CD4-positive, CD25-positive, alpha-beta regulatory T cell (primary cell): ENCODE results near the gene CADM3. TPM values are rescaled to one million over a fixed set of nuclear protein-coding genes. Genes with fewer than 3 reads are reported as not detected.

Experiments used
- ATAC-seq, 2 donors: fragments of 150-1000 bp; cut with Tn5 transposase; one replicate each; pipeline ENCODE4 v1.10.0; 2021; ENCODE audit warnings: low read depth in 2 of 2, moderate number of reproducible peaks in 2 of 2, moderate library complexity in 1 of 2
- DNase-seq, 3 donors: peaks; one replicate each; pipeline versions ENCODE4 v3.0.0 to v3.0.0-alpha.2; 2012 to 2022; ENCODE audit warnings: mixed read lengths in 1 of 3
- H3K27ac ChIP-seq: one replicate; pipeline ENCODE4 v1.7.0; 2013; ENCODE audit warnings: mild to moderate bottlenecking, low read length; ENCODE audit not compliant: insufficient read depth, poor library complexity, severe bottlenecking
- H3K27me3 ChIP-seq: one replicate; pipeline ENCODE4 v1.7.0; 2013; ENCODE audit warnings: low read length; ENCODE audit not compliant: control insufficient read depth, insufficient read depth
- H3K36me3 ChIP-seq: one replicate; pipeline ENCODE4 v1.7.0; 2013; ENCODE audit warnings: mild to moderate bottlenecking, low read length, moderate library complexity; ENCODE audit not compliant: control insufficient read depth, insufficient read depth
- H3K4me1 ChIP-seq: 2 replicates; pipeline ENCODE4 v1.7.0; 2013; ENCODE audit warnings: mild to moderate bottlenecking, low read length; ENCODE audit not compliant: insufficient read depth, control insufficient read depth, poor library complexity, severe bottlenecking
- H3K4me3 ChIP-seq: one replicate; pipeline ENCODE4 v1.7.0; 2013; ENCODE audit warnings: low read depth, mild to moderate bottlenecking, low read length, moderate library complexity
- H3K9me3 ChIP-seq, 2 experiments: 1 replicate in 1 of 2; 2 replicates in 1 of 2; pipeline ENCODE4 v1.7.0; 2013; ENCODE audit warnings: low read length in 2 of 2, mild to moderate bottlenecking in 1 of 2, moderate library complexity in 1 of 2; ENCODE audit not compliant: control insufficient read depth in 2 of 2
- H3K27ac Mint-ChIP-seq, 3 donors: one replicate each; pipeline ENCODE4 v1.8.0; 2020 to 2022; ENCODE audit warnings: mild to moderate bottlenecking in 3 of 3, mixed read lengths in 3 of 3, moderate library complexity in 2 of 3
- H3K27me3 Mint-ChIP-seq: one replicate; pipeline ENCODE4 v1.8.0; 2022; ENCODE audit warnings: mild to moderate bottlenecking, mixed read lengths
- H3K36me3 Mint-ChIP-seq: one replicate; pipeline ENCODE4 v1.8.0; 2020; ENCODE audit warnings: mixed read lengths
- H3K4me1 Mint-ChIP-seq, 4 donors: one replicate each; pipeline ENCODE4 v1.8.0; 2020 to 2022; ENCODE audit warnings: mixed read lengths in 4 of 4, mild to moderate bottlenecking in 1 of 4
- H3K4me3 Mint-ChIP-seq, 4 donors: one replicate each; pipeline ENCODE4 v1.8.0; 2020 to 2022; ENCODE audit warnings: mild to moderate bottlenecking in 4 of 4, mixed read lengths in 4 of 4, moderate library complexity in 3 of 4
- H3K9me3 Mint-ChIP-seq, 7 donors: one replicate each; pipeline ENCODE4 v1.8.0; 2020 to 2022; ENCODE audit warnings: mixed read lengths in 7 of 7, mild to moderate bottlenecking in 3 of 7, moderate library complexity in 2 of 7
- polyA plus RNA-seq, 4 donors: library from polyadenylated mRNA; unstranded; fragments of 300-500 nt; fragmentation: Illumina TruSeq; gene quantifications; one replicate each; pipeline ENCODE4 v1.2.3, GENCODE V29; 2021
- total RNA-seq: library from RNA; stranded (reverse); gene quantifications from one replicate; pipeline ENCODE4 v1.2.3, GENCODE V29; 2022

The CADM3 gene
- total and polyA plus RNA-seq, 5 donors from 2014 or later: not detected

- H3K4me3 Mint-ChIP-seq: no peak overlapping the region
- H3K27me3 Mint-ChIP-seq: peaks cover 15% of the 10 kb centered on the region
- H3K4me1 Mint-ChIP-seq: peaks cover 0 to 5% (median 1%) of the 10 kb centered on the region in 4 donors
- no peaks in the 10 kb centered on the region for H3K9me3 ChIP-seq
- DNase-seq (no peak), ATAC-seq (no peak)
- no peak overlapping the region for H3K27ac ChIP-seq
- H3K27me3 ChIP-seq: peaks cover 27% of the 10 kb centered on the region
- no peak overlapping the region for H3K4me3 ChIP-seq
- peaks cover 0 to 3% (median 0%) of the 10 kb centered on the region in 7 donors for H3K9me3 Mint-ChIP-seq
- H3K27ac Mint-ChIP-seq: no peak overlapping the region
- H3K4me1 ChIP-seq: no peaks in the 10 kb centered on the region
- no peaks in the 10 kb centered on the region for H3K36me3 ChIP-seq
- H3K36me3 Mint-ChIP-seq: no peaks in the 10 kb centered on the region
These were observed 7.7 kb upstream of the CADM3 start for GRCh38 chr1:159163614-159164228.

DNA sequence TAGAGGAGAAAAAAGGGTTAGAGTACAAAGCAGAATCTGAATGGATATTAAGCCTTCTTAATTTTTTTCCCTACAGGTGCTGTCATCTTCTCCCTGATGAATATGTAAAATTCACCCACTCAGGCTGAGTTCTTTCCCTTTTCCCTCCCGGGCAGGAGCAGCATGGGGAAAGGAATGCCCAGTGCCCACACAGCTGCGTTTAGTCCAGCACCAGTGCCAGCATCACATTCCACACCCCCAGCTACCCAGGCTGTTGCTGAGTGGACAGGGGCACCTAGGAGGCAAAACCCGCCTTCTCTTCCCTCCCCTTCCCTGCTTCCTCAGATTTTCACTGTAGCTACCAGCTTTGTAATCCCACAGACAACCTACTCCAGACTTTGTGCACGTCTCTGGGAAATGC lies 3.4 kb upstream of the CADM3 start:
- peaks cover 0 to 6% (median 1%) of the 10 kb centered on the region in 4 donors for H3K4me1 Mint-ChIP-seq
- H3K27ac ChIP-seq: no peak overlapping the region
- DNase-seq (no peak), ATAC-seq (no peak)
- peaks cover 27% of the 10 kb centered on the region for H3K27me3 Mint-ChIP-seq
- no peaks in the 10 kb centered on the region for H3K36me3 Mint-ChIP-seq
- H3K9me3 ChIP-seq: no peaks in the 10 kb centered on the region
- no peaks in the 10 kb centered on the region for H3K36me3 ChIP-seq
- no peak overlapping the region for H3K4me3 ChIP-seq
- H3K4me3 Mint-ChIP-seq: no peak overlapping the region
- peaks cover 0 to 3% (median 0%) of the 10 kb centered on the region in 7 donors for H3K9me3 Mint-ChIP-seq
- H3K4me1 ChIP-seq: no peaks in the 10 kb centered on the region
- H3K27me3 ChIP-seq: peaks cover 27% of the 10 kb centered on the region
- no peak overlapping the region for H3K27ac Mint-ChIP-seq

DNA sequence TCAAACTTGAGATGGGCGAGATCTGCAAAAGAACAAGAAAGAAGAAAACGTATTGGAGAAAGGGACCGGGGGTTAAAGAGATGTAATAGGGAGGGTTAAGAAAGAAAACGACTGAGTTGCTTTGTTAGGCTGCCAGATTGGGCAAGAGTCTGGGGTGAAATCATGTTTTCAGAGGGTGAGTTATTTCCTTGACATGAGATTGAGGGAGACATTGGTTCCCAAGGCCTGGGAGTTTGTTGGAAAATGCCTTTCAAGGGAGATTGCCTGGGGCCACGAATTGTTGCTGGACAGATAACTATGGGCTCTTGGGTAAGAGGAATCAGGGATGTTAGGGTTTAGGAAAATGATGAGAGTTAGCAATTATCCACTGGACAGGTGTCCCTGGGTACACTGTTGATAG lies 776 bp upstream of the CADM3 start:
- no peak overlapping the region for H3K27ac Mint-ChIP-seq
- ATAC-seq (no peak), DNase-seq (no peak)
- Histone ChIP-seq H3K27ac (no peak overlapping the region), H3K4me3 (no peak overlapping the region), H3K27me3 (peaks cover 39% of the 10 kb centered on the region), H3K9me3 (no peaks in the 10 kb centered on the region), H3K4me1 (no peaks in the 10 kb centered on the region), H3K36me3 (no peaks in the 10 kb centered on the region)
- H3K4me1 Mint-ChIP-seq: peaks cover 0 to 6% (median 1%) of the 10 kb centered on the region in 4 donors
- H3K9me3 Mint-ChIP-seq: peaks cover 0 to 3% (median 0%) of the 10 kb centered on the region in 7 donors
- no peaks in the 10 kb centered on the region for H3K36me3 Mint-ChIP-seq
- peaks cover 35% of the 10 kb centered on the region for H3K27me3 Mint-ChIP-seq
- no peak overlapping the region for H3K4me3 Mint-ChIP-seq

DNA sequence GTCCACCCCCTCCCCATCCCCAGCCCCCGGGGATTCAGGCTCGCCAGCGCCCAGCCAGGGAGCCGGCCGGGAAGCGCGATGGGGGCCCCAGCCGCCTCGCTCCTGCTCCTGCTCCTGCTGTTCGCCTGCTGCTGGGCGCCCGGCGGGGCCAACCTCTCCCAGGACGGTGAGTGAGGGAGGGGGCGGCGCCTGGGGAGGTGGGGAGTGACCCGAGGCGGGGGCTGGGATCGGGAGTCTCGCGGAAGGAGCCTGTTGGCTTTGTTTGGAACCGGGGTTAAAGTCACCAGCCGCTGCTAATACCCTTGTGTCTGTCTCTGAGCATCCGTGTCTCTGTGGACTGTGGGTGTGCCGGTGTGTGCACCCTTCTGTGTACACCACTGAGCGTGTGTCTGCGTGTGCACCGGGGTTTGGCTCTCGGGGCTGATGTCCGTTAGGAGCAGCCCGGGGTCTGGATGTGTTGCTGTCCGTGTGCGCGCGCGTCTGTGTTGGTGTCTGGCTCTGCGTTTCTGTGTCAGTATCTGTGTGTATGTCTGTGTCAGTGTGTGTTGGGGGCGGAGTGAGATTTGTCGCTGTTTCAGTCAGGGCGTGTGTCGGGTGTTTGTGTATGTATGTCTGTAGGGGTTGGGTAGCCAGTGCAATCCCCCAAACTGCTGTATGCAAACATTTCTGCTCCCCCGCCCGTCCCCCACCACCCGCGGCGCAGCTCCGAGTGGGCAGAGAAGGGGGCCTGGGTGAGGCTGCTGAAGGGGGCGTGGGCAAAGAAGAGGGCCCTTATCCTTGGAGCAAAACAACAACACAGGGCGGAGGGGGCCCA lies 480 bp downstream of the CADM3 start:
- no peaks in the 10 kb centered on the region for H3K4me1 ChIP-seq
- DNase-seq: no peak
- H3K4me1 Mint-ChIP-seq: peaks cover 0 to 6% (median 1%) of the 10 kb centered on the region in 4 donors
- H3K4me3 Mint-ChIP-seq: no peak overlapping the region
- H3K9me3 Mint-ChIP-seq: peaks cover 0 to 3% (median 0%) of the 10 kb centered on the region in 7 donors
- peak overlapping the region in 1 of 3 donors; percentile 20 for H3K27ac Mint-ChIP-seq
- ATAC-seq: no peak
- H3K27me3 Mint-ChIP-seq: peaks cover 46% of the 10 kb centered on the region
- H3K36me3 ChIP-seq: no peaks in the 10 kb centered on the region
- H3K9me3 ChIP-seq: no peaks in the 10 kb centered on the region
- no peak overlapping the region for H3K4me3 ChIP-seq
- peaks cover 32% of the 10 kb centered on the region for H3K27me3 ChIP-seq
- no peak overlapping the region for H3K27ac ChIP-seq
- H3K36me3 Mint-ChIP-seq: no peaks in the 10 kb centered on the region

DNA sequence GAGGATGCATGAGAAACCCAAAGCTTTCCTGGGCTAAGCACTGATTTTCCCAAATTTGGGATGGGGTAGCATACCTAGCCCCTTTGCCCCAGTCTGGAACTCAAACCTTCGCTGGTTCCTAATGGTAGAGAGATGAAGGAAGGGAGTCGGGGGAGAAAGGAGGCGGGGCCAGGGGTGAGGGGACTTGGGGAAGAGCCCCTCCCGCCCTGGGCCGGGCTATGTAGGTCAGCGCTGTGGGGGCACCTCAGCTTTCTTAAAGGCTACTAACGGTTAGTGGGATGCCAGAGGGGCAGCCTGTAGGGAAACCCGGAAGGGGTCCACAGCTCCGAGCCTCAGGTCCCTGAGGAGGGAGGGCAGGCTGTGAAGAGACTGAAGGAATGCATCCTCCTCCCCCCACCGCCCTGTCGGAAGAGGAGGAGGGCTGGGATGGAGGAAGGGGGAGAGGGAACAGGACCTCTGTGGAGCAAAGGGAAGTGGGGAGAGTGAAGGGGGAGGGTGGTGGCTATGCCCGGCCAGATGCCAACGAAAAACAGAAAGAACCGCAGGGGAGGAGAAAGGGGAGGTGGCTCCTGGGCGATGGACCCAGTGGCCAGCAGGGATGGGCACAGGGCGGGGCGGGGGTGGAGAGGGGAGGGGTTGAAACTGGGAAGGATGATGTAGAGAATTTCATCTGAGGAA lies 1.3 kb downstream of the CADM3 start:
- Mint-ChIP-seq H3K9me3 (peaks cover 0 to 1% (median 0%) of the 10 kb centered on the region in 7 donors), H3K4me3 (no peak overlapping the region), H3K4me1 (peaks cover 0 to 6% (median 1%) of the 10 kb centered on the region in 4 donors), H3K27ac (no peak overlapping the region), H3K27me3 (peaks cover 50% of the 10 kb centered on the region), H3K36me3 (no peaks in the 10 kb centered on the region)
- no peaks in the 10 kb centered on the region for H3K4me1 ChIP-seq
- DNase-seq (no peak), ATAC-seq (no peak)
- peaks cover 32% of the 10 kb centered on the region for H3K27me3 ChIP-seq
- H3K4me3 ChIP-seq: no peak overlapping the region
- H3K27ac ChIP-seq: no peak overlapping the region
- no peaks in the 10 kb centered on the region for H3K36me3 ChIP-seq
- H3K9me3 ChIP-seq: no peaks in the 10 kb centered on the region

DNA sequence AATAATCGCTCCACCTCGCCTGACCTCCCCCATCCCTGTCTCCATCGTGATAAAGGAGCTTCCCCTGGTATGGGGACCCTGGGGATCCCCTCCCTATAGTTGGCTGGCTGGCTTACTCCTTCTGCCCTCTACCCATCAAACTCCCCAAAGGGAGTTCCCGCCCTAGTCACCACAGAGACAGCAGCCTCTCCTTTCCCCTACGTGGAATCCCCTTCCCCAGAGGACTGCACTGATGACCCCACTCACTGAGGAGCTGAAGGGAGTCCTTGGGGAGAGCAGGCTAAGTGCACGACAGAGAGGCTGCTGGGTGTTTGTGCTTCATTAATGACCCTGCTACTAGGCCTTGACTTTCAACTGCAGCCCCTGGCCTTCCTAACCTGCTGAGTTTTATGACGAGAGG lies 1.9 kb downstream of the CADM3 start:
- Mint-ChIP-seq H3K4me1 (peaks cover 0 to 6% (median 1%) of the 10 kb centered on the region in 4 donors), H3K27me3 (peaks cover 50% of the 10 kb centered on the region), H3K36me3 (no peaks in the 10 kb centered on the region), H3K27ac (no peak overlapping the region), H3K9me3 (peaks cover 0 to 1% (median 0%) of the 10 kb centered on the region in 7 donors), H3K4me3 (no peak overlapping the region)
- no peak for ATAC-seq
- Histone ChIP-seq H3K27ac (no peak overlapping the region), H3K9me3 (no peaks in the 10 kb centered on the region), H3K27me3 (peaks cover 33% of the 10 kb centered on the region), H3K4me1 (no peaks in the 10 kb centered on the region), H3K4me3 (no peak overlapping the region), H3K36me3 (no peaks in the 10 kb centered on the region)
- no peak for DNase-seq

DNA sequence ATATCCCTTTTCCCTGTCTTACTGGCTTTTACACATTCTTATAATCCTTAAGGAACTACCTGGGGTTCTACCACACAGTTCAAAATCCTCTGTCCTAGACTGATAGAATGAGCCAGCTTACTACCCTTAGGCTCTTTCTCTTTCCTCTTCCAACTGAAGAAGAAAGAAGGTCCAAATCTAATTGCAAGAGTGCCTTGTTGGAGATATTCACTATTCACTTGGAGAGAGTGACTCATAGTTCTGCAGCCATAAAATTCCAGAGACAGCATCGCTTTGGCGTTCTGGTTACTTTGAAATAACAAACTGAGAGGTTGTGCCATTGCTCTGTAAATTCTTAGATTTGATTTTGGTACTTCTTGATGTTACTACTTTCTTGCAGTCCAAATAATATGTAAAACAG lies 4.2 kb downstream of the CADM3 start:
- H3K4me3 Mint-ChIP-seq: no peak overlapping the region
- Histone ChIP-seq H3K27ac (no peak overlapping the region), H3K27me3 (peaks cover 25% of the 10 kb centered on the region), H3K36me3 (no peaks in the 10 kb centered on the region), H3K4me1 (no peaks in the 10 kb centered on the region), H3K4me3 (no peak overlapping the region), H3K9me3 (no peaks in the 10 kb centered on the region)
- no peaks in the 10 kb centered on the region for H3K9me3 Mint-ChIP-seq
- DNase-seq (no peak), ATAC-seq (no peak)
- no peaks in the 10 kb centered on the region for H3K36me3 Mint-ChIP-seq
- H3K4me1 Mint-ChIP-seq: peaks cover 0 to 6% (median 1%) of the 10 kb centered on the region in 4 donors
- H3K27me3 Mint-ChIP-seq: peaks cover 46% of the 10 kb centered on the region
- H3K27ac Mint-ChIP-seq: no peak overlapping the region
